Body of pancreas (tissue), 4 donors: ENCODE data around the gene CRK.

Experiments
- POLR2A ChIP-seq, 3 donors: fragments of 450-650 bp; IDR thresholded peaks; one replicate each; pipeline ENCODE4 v1.6.1; 2016; ENCODE audit warnings: antibody characterized with exemption in 3 of 3, mild to moderate bottlenecking in 2 of 3
- TF ChIP-seq, protein P1 (sequence below), 7 experiments: fragments of 450-650 bp in 4 of 7; fragments of 200-600 bp in 3 of 7; sonication (generic) in 3 of 7; IDR thresholded peaks; one replicate each; pipeline ENCODE4 v1.5.1; 2016 to 2019; ENCODE audit warnings: antibody characterized with exemption in 7 of 7

GRCh38 chr17:1470755-1471462, 14.9 kb upstream of the CRK start:
- TF ChIP-seq POLR2A (IDR thresholded peaks at IDR 0.05): no peak
- TF ChIP-seq, protein P1, sequence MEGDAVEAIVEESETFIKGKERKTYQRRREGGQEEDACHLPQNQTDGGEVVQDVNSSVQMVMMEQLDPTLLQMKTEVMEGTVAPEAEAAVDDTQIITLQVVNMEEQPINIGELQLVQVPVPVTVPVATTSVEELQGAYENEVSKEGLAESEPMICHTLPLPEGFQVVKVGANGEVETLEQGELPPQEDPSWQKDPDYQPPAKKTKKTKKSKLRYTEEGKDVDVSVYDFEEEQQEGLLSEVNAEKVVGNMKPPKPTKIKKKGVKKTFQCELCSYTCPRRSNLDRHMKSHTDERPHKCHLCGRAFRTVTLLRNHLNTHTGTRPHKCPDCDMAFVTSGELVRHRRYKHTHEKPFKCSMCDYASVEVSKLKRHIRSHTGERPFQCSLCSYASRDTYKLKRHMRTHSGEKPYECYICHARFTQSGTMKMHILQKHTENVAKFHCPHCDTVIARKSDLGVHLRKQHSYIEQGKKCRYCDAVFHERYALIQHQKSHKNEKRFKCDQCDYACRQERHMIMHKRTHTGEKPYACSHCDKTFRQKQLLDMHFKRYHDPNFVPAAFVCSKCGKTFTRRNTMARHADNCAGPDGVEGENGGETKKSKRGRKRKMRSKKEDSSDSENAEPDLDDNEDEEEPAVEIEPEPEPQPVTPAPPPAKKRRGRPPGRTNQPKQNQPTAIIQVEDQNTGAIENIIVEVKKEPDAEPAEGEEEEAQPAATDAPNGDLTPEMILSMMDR (IDR thresholded peaks at IDR 0.05): no peak
